HepG2 (cell line): ENCODE results near the gene FASTKD3. TPM values are rescaled to one million over a fixed set of nuclear protein-coding genes. Genes with fewer than 3 reads are reported as not detected.

Source experiments
- ATAC-seq: fragments of 200-7000 bp; cut with Tn5 transposase; 3 replicates; pipeline ENCODE4 v1.9.1; 2020; ENCODE audit warnings: mild to moderate bottlenecking, moderate library complexity
- BruUV-seq: library from RNA; stranded (reverse); fragments of 400-500 nt; replicated peaks from 2 replicates; lab custom pipeline; 2021; lab: Mats Ljungman, UMichigan
- CTCF ChIA-PET: fragments of 300-600 bp; formaldehyde crosslinking; extraction: SDS; loops from one replicate; lab custom pipeline; 2021; ENCODE audit warnings: low total read pairs, inconsistent platforms, low intra/inter-chr PET ratio; lab: Yijun Ruan, JAX
- POLR2A ChIA-PET: fragments of 350-600 bp; sonication (Branson Sonifier 250); formaldehyde crosslinking; loops from one replicate; lab custom pipeline; 2020; ENCODE audit warnings: antibody characterized with exemption, inconsistent platforms; lab: Yijun Ruan, JAX
- DNase-seq: peaks from one replicate; pipeline ENCODE4 v3.0.0-alpha.2; 2015; ENCODE audit warnings: low spot score
- FAIRE-seq: peaks from 3 replicates; lab custom pipeline; 2011; peaks lifted over from hg19 to GRCh38; lab: Jason Lieb, UNC
- H2AFZ ChIP-seq: one replicate; pipeline ENCODE4 v1.6.1; 2011; ENCODE audit warnings: low read length, inconsistent platforms
- H3K27ac ChIP-seq: fragments of 300-600 bp; 3 replicates; pipeline ENCODE4 v1.8.0; 2011; ENCODE audit warnings: mixed run types, mild to moderate bottlenecking, mixed read lengths, low read length, inconsistent platforms; ENCODE audit not compliant: insufficient read depth; ENCODE audit errors: extremely low read length
- H3K27me3 ChIP-seq, 2 experiments: fragments of 200-600 bp in 1 of 2; 2 replicates in 1 of 2; 3 replicates in 1 of 2; pipeline versions ENCODE4 v1.6.0 to v1.8.0; 2011; ENCODE audit warnings: low read length in 2 of 2, mild to moderate bottlenecking in 2 of 2, moderate library complexity in 2 of 2, inconsistent platforms in 1 of 2; ENCODE audit not compliant: insufficient read depth in 2 of 2, control insufficient read depth in 1 of 2
- H3K36me3 ChIP-seq, 2 experiments: fragments of 200-600 bp in 1 of 2; replicated peaks in 1 of 2; 2 replicates in 1 of 2; 3 replicates in 1 of 2; pipeline versions ENCODE4 v1.5.1 to v1.8.0; 2011; ENCODE audit warnings: low read length in 2 of 2, inconsistent platforms in 1 of 2; ENCODE audit not compliant: insufficient read depth in 2 of 2, control insufficient read depth in 1 of 2
- H3K4me1 ChIP-seq: 2 replicates; pipeline ENCODE4 v1.5.1; 2012; ENCODE audit warnings: low read length, inconsistent platforms; ENCODE audit not compliant: insufficient read depth
- H3K4me2 ChIP-seq: 2 replicates; pipeline ENCODE4 v1.6.0; 2011; ENCODE audit warnings: low read depth, low read length, inconsistent platforms
- H3K4me3 ChIP-seq, 3 experiments: fragments of 200-600 bp in 1 of 3; sonication (generic), shearing (Covaris generic) in 1 of 3; replicated peaks in 1 of 3; 2 replicates each; pipeline ENCODE4 v1.5.1; 2011 to 2016; ENCODE audit warnings: low read length in 3 of 3, inconsistent platforms in 2 of 3, low read depth in 2 of 3, mild to moderate bottlenecking in 2 of 3, control low read depth in 1 of 3, mixed read lengths in 1 of 3; ENCODE audit not compliant: insufficient read depth in 1 of 3
- H3K79me2 ChIP-seq: one replicate; pipeline ENCODE4 v1.6.1; 2011; ENCODE audit warnings: low read length, inconsistent platforms; ENCODE audit not compliant: insufficient read depth
- H3K9ac ChIP-seq: 2 replicates; pipeline ENCODE4 v1.6.0; 2011; ENCODE audit warnings: mild to moderate bottlenecking, low read depth, low read length, inconsistent platforms; ENCODE audit not compliant: insufficient read depth
- H3K9me3 ChIP-seq: 2 replicates; pipeline ENCODE4 v1.5.1; 2012; ENCODE audit warnings: mild to moderate bottlenecking, low read length
- H4K20me1 ChIP-seq: 2 replicates; pipeline ENCODE4 v1.6.0; 2011; ENCODE audit warnings: inconsistent platforms, mild to moderate bottlenecking, low read length, moderate library complexity; ENCODE audit not compliant: insufficient read depth
- ARID2 ChIP-seq: sonication (generic); formaldehyde crosslinking; IDR thresholded peaks from 2 replicates; pipeline ENCODE4 v1.8.1; 2022; ENCODE audit warnings: mild to moderate bottlenecking, missing genetic modification reagents, borderline replicate concordance
- BCLAF1 ChIP-seq: fragments of 450-650 bp; IDR thresholded peaks from 2 replicates; pipeline ENCODE4 v1.6.1; 2017; ENCODE audit warnings: mild to moderate bottlenecking
- CBX1 ChIP-seq: IDR thresholded peaks from one replicate; pipeline ENCODE4 v1.6.1; 2016; ENCODE audit warnings: antibody characterized with exemption, low read depth
- CENPBD1 ChIP-seq: sonication (generic); formaldehyde crosslinking; IDR thresholded peaks from 2 replicates; pipeline ENCODE4 v1.8.0; 2022; ENCODE audit warnings: missing genetic modification reagents, low read depth, mild to moderate bottlenecking, borderline replicate concordance
- E2F5 ChIP-seq: sonication (generic); formaldehyde crosslinking; conservative IDR thresholded peaks from 2 replicates; pipeline ENCODE4 v1.4.0; 2020; ENCODE audit warnings: missing genetic modification reagents
- ETS1 ChIP-seq: sonication (generic); formaldehyde crosslinking; IDR thresholded peaks from 2 replicates; pipeline ENCODE4 v1.4.0; 2020; ENCODE audit warnings: missing genetic modification reagents
- JUNB ChIP-seq: sonication (generic); formaldehyde crosslinking; IDR thresholded peaks from 2 replicates; pipeline ENCODE4 v1.8.0; 2022; ENCODE audit warnings: missing genetic modification reagents, mild to moderate bottlenecking, borderline replicate concordance
- MAFF ChIP-seq: IDR thresholded peaks from 2 replicates; pipeline ENCODE4 v1.6.1; 2011; ENCODE audit warnings: low read depth, low read length, improper control_type of control experiment
- RARG ChIP-seq: sonication (generic); formaldehyde crosslinking; IDR thresholded peaks from 2 replicates; pipeline ENCODE4 v1.4.0; 2020; ENCODE audit warnings: low read depth, mild to moderate bottlenecking, missing genetic modification reagents
- SP2 ChIP-seq: sonication (generic); formaldehyde crosslinking; IDR thresholded peaks from 2 replicates; pipeline ENCODE4 v1.5.1; 2020; ENCODE audit warnings: mild to moderate bottlenecking, missing genetic modification reagents
- STAG1 ChIP-seq: sonication (generic); formaldehyde crosslinking; IDR thresholded peaks from 2 replicates; pipeline ENCODE4 v1.4.0; 2020; ENCODE audit warnings: missing genetic modification reagents
- ZC3H4 ChIP-seq: sonication (generic); formaldehyde crosslinking; IDR thresholded peaks from 2 replicates; pipeline ENCODE4 v1.4.0; 2020; ENCODE audit warnings: missing genetic modification reagents, borderline replicate concordance
- ZNF235 ChIP-seq: sonication (generic); formaldehyde crosslinking; IDR thresholded peaks from 2 replicates; pipeline ENCODE4 v1.8.1; 2023; ENCODE audit warnings: mild to moderate bottlenecking, missing genetic modification reagents, borderline replicate concordance
- ZNF256 ChIP-seq: sonication (generic); formaldehyde crosslinking; conservative IDR thresholded peaks from 2 replicates; pipeline ENCODE4 v1.4.0; 2020; ENCODE audit warnings: missing genetic modification reagents
- ZZZ3 ChIP-seq: sonication (generic); formaldehyde crosslinking; IDR thresholded peaks from 2 replicates; pipeline ENCODE4 v1.4.0; 2020; ENCODE audit warnings: missing genetic modification reagents, mild to moderate bottlenecking, borderline replicate concordance
- WGBS: methylation state at CpG from one replicate; pipeline ENCODE4 v1.1.6; 2017; ENCODE audit warnings: low lambda C conversion rate; 5-methylcytosine and 5-hydroxymethylcytosine counted together
- in situ Hi-C: cut with HindIII; loops from 2 replicates; pipeline ENCODE4 v1.10.0; 2017; ENCODE audit warnings: low pct_unique_long_range_greater_than_20kb; ENCODE audit not compliant: extremely low pct_ligation_motif_present
- intact Hi-C: fragments of 100-400 bp; cut with micrococcal nuclease; formaldehyde crosslinking; loops from one replicate; pipeline ENCODE4 v1.10.0; 2022; ENCODE audit not compliant: unreplicated experiment
- polyA plus RNA-seq, 8 experiments: library from polyadenylated mRNA; depleted of rRNA in 3 of 8; stranded (reverse) in 7 of 8; unstranded in 1 of 8; fragments of >200 nt; fragmentation: Illumina TruSeq in 4 of 8; extraction: Trizol in 4 of 8; gene quantifications; 2 replicates each; pipeline versions ENCODE4 v1.2.1 to v1.2.3, GENCODE V29; 2011 to 2016; ENCODE audit warnings: low read depth in 4 of 8, missing spikeins in 1 of 8, mixed read lengths in 1 of 8; ENCODE audit not compliant: insufficient read depth in 1 of 8
- total RNA-seq, 5 experiments: library from RNA; depleted of rRNA; stranded (reverse); fragments of >200 nt; fragmentation: Illumina TruSeq; extraction: Trizol; gene quantifications; 2 replicates each; pipeline ENCODE4 v1.2.3, GENCODE V29; 2016; ENCODE audit warnings: low read depth in 1 of 5

The FASTKD3 gene
- total and polyA plus RNA-seq, 2 of the 13 experiments (the other 11 are each of a cell fraction or from before 2014, with no cell fraction given), result 6.9 to 17.8 TPM

GRCh38 chr5:7822449-7822848, 46.4 kb downstream of the FASTKD3 start:
- H3K9ac ChIP-seq, result no peak overlapping the region
- H3K79me2 ChIP-seq, result no peaks in the 10 kb centered on the region
- no peak overlapping the region for H3K27ac ChIP-seq
- intact Hi-C loops, result no loop called here
- no peak overlapping the region for H2AFZ ChIP-seq
- no peaks in the 10 kb centered on the region for H3K36me3 ChIP-seq
- no peak overlapping the region for H3K4me2 ChIP-seq
- no peaks in the 10 kb centered on the region for H4K20me1 ChIP-seq
- TF ChIP-seq JUNB (CRISPR knock-in tag) (no peak), ZNF235 (CRISPR knock-in tag) (no peak), BCLAF1 (no peak), ARID2 (no peak), SP2 (CRISPR knock-in tag) (no peak), RARG (CRISPR knock-in tag) (no peak), CENPBD1 (CRISPR knock-in tag) (no peak), MAFF (no peak), ZZZ3 (CRISPR knock-in tag) (no peak), E2F5 (CRISPR knock-in tag) (no peak), CBX1 (no peak), ZC3H4 (CRISPR knock-in tag) (no peak), STAG1 (CRISPR knock-in tag) (no peak), ETS1 (no peak), ZNF256 (CRISPR knock-in tag) (no peak)
- ATAC-seq (no peak), DNase-seq (no peak), FAIRE-seq (no peak)
- H3K27me3 ChIP-seq, result peaks cover 3 to 48% of the 10 kb centered on the region in 2 experiments; a peak in 4 of 5 replicates
- ChIA-PET CTCF (no interaction called here), POLR2A (no interaction called here)
- no peak overlapping the region for H3K4me3 ChIP-seq
- no TSS peak for BruUV-seq
- WGBS, result 3% methylated on average over 3 of the region's 3 CpGs
- in situ Hi-C loops, result no loop called here
- H3K4me1 ChIP-seq, result no peaks in the 10 kb centered on the region
- no peaks in the 10 kb centered on the region for H3K9me3 ChIP-seq
